Body of pancreas (tissue), 4 donors: ENCODE data around the gene IVNS1ABP. TPM values are rescaled to one million over a fixed set of nuclear protein-coding genes. Genes with fewer than 3 reads are reported as not detected.

Experiments
- ATAC-seq: fragments of 150-250 bp; one replicate; pipeline ENCODE4 v1.9.1; 2016
- DNase-seq, 4 donors: peaks; one replicate each; pipeline ENCODE4 v3.0.0-alpha.2; 2019
- H3K27ac ChIP-seq, 4 donors: fragments of 200-600 bp; sonication (generic); 1 replicate in 3 of 4; 2 replicates in 1 of 4; pipeline versions ENCODE4 v1.5.1 to v1.6.1; 2016 to 2019; ENCODE audit warnings: mild to moderate bottlenecking in 1 of 4, mixed read lengths in 1 of 4, moderate library complexity in 1 of 4
- H3K27me3 ChIP-seq, 2 donors: fragments of 200-600 bp; sonication (generic); one replicate each; pipeline ENCODE4 v1.6.0; 2016; ENCODE audit warnings: mild to moderate bottlenecking in 1 of 2
- H3K36me3 ChIP-seq, 2 donors: fragments of 200-600 bp; sonication (generic); replicated peaks in 1 of 2; 2 replicates each; pipeline ENCODE4 v1.5.1; 2016; ENCODE audit warnings: low read depth in 2 of 2; ENCODE audit not compliant: insufficient read depth in 1 of 2
- H3K4me1 ChIP-seq: fragments of 200-600 bp; sonication (generic); one replicate; pipeline ENCODE4 v1.6.0; 2016
- H3K4me3 ChIP-seq, 2 donors: fragments of 200-600 bp; sonication (generic); 1 replicate in 1 of 2; 2 replicates in 1 of 2; pipeline ENCODE4 v1.5.1; 2016 to 2019
- H3K9me3 ChIP-seq, 3 donors: fragments of 200-600 bp; sonication (generic); 1 replicate in 2 of 3; 2 replicates in 1 of 3; pipeline ENCODE4 v1.5.1; 2016
- POLR2A ChIP-seq, 3 donors: fragments of 450-650 bp; IDR thresholded peaks; one replicate each; pipeline ENCODE4 v1.6.1; 2016; ENCODE audit warnings: antibody characterized with exemption in 3 of 3, mild to moderate bottlenecking in 2 of 3
- WGBS, 2 donors: methylation state at CpG; one replicate each; pipeline ENCODE4 v1.1.5; 2017; 5-methylcytosine and 5-hydroxymethylcytosine counted together
- intact Hi-C: fragments of 100-400 bp; cut with DNase I; formaldehyde crosslinking; loops from one replicate; pipeline ENCODE4 v1.15.1; 2023
- total RNA-seq, 2 donors: library from RNA; depleted of rRNA; stranded (reverse); fragments of >200 nt; gene quantifications; one replicate each; pipeline ENCODE4 v1.1.0, GENCODE V29; 2016
- TF ChIP-seq, protein P1 (sequence below), 7 experiments: fragments of 450-650 bp in 4 of 7; fragments of 200-600 bp in 3 of 7; sonication (generic) in 3 of 7; IDR thresholded peaks; one replicate each; pipeline ENCODE4 v1.5.1; 2016 to 2019; ENCODE audit warnings: antibody characterized with exemption in 7 of 7

Gene IVNS1ABP
- total RNA-seq, 2 donors from 2014 or later: 33.6 to 43.8 TPM

DNA sequence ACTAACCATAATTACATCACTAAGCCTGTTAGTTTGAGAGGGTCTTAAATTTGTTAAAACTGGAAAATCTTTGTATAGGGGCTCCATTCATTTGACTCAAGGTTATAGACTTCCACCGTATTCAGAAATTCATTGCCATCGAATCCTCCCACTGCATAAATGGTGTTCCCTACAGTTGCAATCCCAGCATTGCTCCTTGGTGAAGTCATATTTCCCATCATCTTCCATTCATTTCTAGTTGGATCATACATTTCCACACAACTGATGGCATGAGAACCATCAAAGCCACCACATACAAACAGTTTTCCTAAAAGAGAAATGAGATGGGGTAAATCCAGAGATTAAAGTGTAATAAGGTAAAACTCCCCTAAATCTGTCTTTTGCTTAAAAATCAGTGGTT lies 19.1 kb downstream of the IVNS1ABP start:
- ATAC-seq (no peak), DNase-seq (no peak)
- Histone ChIP-seq H3K36me3 (peaks cover 0 to 42% of the 10 kb centered on the region in 2 donors), H3K27me3 (no peaks in the 10 kb centered on the region), H3K4me1 (no peaks in the 10 kb centered on the region), H3K27ac (no peak overlapping the region), H3K4me3 (no peak overlapping the region), H3K9me3 (no peaks in the 10 kb centered on the region)
- TF ChIP-seq POLR2A (IDR thresholded peaks at IDR 0.05): no peak
- TF ChIP-seq, protein P1, sequence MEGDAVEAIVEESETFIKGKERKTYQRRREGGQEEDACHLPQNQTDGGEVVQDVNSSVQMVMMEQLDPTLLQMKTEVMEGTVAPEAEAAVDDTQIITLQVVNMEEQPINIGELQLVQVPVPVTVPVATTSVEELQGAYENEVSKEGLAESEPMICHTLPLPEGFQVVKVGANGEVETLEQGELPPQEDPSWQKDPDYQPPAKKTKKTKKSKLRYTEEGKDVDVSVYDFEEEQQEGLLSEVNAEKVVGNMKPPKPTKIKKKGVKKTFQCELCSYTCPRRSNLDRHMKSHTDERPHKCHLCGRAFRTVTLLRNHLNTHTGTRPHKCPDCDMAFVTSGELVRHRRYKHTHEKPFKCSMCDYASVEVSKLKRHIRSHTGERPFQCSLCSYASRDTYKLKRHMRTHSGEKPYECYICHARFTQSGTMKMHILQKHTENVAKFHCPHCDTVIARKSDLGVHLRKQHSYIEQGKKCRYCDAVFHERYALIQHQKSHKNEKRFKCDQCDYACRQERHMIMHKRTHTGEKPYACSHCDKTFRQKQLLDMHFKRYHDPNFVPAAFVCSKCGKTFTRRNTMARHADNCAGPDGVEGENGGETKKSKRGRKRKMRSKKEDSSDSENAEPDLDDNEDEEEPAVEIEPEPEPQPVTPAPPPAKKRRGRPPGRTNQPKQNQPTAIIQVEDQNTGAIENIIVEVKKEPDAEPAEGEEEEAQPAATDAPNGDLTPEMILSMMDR (IDR thresholded peaks at IDR 0.05): no peak
- intact Hi-C loops: no loop called here
- 92 to 98% methylated on average over 2 of the region's 2 CpGs for WGBS, 2 donors

DNA sequence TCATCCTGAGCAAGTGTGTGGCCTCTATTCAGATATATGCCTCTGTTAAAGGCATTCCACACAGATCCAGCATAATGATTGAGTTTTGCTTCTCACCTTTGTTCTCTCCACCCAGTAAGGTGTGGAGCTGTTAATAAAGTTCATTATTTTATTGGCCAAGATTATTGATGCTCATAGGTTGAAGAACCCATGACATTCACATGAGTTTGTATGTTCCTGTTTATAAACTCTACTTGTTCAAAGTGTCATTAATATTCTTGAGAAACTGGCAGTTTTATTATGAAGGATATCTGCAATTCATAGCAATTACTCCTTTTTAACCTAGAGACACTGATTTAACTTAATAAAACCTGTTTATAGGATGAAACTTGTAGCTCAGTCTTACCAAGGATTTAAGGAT lies 22.0 kb downstream of the IVNS1ABP start:
- TF ChIP-seq POLR2A (IDR thresholded peaks at IDR 0.05): no peak
- TF ChIP-seq, protein P1 (IDR thresholded peaks at IDR 0.05): no peak
- Histone ChIP-seq H3K4me1 (no peaks in the 10 kb centered on the region), H3K36me3 (peaks cover 0 to 24% of the 10 kb centered on the region in 2 donors), H3K27ac (no peak overlapping the region), H3K27me3 (no peaks in the 10 kb centered on the region), H3K4me3 (no peak overlapping the region), H3K9me3 (no peaks in the 10 kb centered on the region)
- ATAC-seq (no peak), DNase-seq (no peak)
- intact Hi-C loops: no loop called here

DNA sequence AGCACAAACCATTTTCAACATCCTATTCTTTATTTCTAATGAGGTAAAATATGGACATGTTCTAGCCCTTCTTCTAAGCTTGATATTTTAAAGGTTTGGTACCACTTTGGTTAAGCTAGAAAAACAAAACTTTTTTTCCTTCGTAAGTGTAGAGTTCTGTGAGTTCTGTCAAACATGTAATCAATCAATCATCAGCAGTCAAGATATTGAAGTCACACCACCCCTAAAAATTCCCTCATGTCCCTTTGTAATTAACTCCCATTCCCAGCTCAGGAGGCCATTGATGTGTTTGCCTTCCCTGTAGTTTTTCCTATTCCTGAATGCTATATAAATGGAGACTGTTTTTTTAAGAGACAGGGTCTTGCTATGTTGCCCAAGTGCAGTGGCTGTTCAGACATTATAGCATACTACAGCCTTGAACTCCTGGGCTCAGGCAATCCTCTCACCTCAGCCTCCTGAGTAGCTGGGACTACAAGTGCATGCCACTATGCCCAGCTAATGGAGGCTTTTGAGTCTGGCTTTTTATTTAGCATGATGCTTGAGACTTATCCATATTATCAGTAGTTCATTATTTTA lies 23.0 kb downstream of the IVNS1ABP start:
- intact Hi-C loops: no loop called here
- Histone ChIP-seq H3K27me3 (no peaks in the 10 kb centered on the region), H3K36me3 (peaks cover 0 to 16% of the 10 kb centered on the region in 2 donors), H3K9me3 (no peaks in the 10 kb centered on the region), H3K27ac (no peak overlapping the region), H3K4me1 (no peaks in the 10 kb centered on the region), H3K4me3 (no peak overlapping the region)
- 78 to 88% methylated on average over 1 of the region's 1 CpG for WGBS, 2 donors
- no peak for ATAC-seq
- DNase-seq: no peak
- TF ChIP-seq, protein P1 (IDR thresholded peaks at IDR 0.05): no peak
- TF ChIP-seq POLR2A (IDR thresholded peaks at IDR 0.05): no peak

DNA sequence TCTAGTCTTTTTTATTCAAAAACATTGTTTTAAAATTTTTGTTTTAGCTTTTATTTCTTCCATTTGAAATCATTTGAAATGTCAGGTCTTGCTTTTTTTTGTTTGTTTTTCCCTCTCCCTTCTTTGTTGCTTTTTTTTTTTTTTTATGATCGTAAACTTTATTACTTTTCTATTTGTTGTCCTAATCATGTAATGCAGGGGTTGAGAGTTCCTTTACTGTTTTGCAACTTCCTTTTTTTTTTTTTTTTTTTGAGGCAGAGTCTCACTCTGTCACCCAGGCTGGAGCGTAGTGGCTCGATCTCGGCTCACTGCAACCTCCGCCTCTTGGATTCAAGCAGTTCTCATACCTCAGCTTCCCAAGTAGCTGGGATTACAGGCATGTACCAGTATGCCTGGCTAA lies 24.8 kb downstream of the IVNS1ABP start:
- TF ChIP-seq POLR2A (IDR thresholded peaks at IDR 0.05): no peak
- TF ChIP-seq, protein P1 (IDR thresholded peaks at IDR 0.05): no peak
- no peaks in the 10 kb centered on the region for H3K9me3 ChIP-seq
- intact Hi-C loops: no loop called here
- no peak overlapping the region for H3K27ac ChIP-seq
- H3K4me1 ChIP-seq: no peaks in the 10 kb centered on the region
- 72 to 73% methylated on average over 5 of the region's 5 CpGs for WGBS, 2 donors
- no peaks in the 10 kb centered on the region for H3K27me3 ChIP-seq
- H3K4me3 ChIP-seq: no peak overlapping the region
- peaks cover 0 to 6% of the 10 kb centered on the region in 2 donors for H3K36me3 ChIP-seq
- ATAC-seq (no peak), DNase-seq (no peak)

DNA sequence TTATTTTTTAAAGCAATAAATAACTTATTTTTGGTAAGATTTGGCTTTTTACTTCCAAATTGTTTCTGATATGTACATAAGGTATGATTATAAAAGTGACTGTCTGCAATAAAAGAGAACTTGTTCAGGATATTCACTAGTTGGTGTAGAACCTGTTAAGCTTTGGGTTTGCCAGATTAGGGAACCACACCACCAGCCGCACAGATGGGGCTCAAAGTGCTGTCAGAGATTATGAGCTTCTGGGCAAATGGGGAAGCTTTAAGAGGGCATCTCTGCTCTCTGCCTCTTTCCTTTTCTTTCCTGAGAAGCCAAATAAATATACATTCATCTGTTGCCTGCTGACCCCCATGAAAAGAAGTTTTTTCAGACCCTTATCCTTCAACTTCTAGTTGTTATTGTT lies 25.4 kb downstream of the IVNS1ABP start:
- H3K4me3 ChIP-seq: no peak overlapping the region
- intact Hi-C loops: no loop called here
- no peak for ATAC-seq
- H3K27me3 ChIP-seq: no peaks in the 10 kb centered on the region
- peaks cover 0 to 6% of the 10 kb centered on the region in 2 donors for H3K36me3 ChIP-seq
- TF ChIP-seq, protein P1 (IDR thresholded peaks at IDR 0.05): no peak
- TF ChIP-seq POLR2A (IDR thresholded peaks at IDR 0.05): no peak
- DNase-seq: no peak
- no peaks in the 10 kb centered on the region for H3K9me3 ChIP-seq
- H3K27ac ChIP-seq: no peak overlapping the region
- no peaks in the 10 kb centered on the region for H3K4me1 ChIP-seq
- 77 to 83% methylated on average over 1 of the region's 1 CpG for WGBS, 2 donors
